K562 (cell line): ENCODE data around the gene TGFB1I1. TPM values are rescaled to one million over a fixed set of nuclear protein-coding genes. Genes with fewer than 3 reads are reported as not detected.

Experiments used
- ARID1B ChIP-seq: fragments of 450-650 bp; IDR thresholded peaks from 2 replicates; pipeline ENCODE4 v1.6.1; 2016; ENCODE audit warnings: antibody characterized with exemption, mild to moderate bottlenecking, inconsistent platforms
- E4F1 ChIP-seq: fragments of 250-450 bp; sonication (Bioruptor Pico); IDR thresholded peaks from 2 replicates; pipeline ENCODE4 v1.5.0; 2021; ENCODE audit warnings: mild to moderate bottlenecking, borderline replicate concordance
- KAT7 ChIP-seq: sonication (generic); formaldehyde crosslinking; IDR thresholded peaks from 2 replicates; pipeline ENCODE4 v1.8.0; 2022; ENCODE audit warnings: missing genetic modification reagents, mild to moderate bottlenecking, borderline replicate concordance
- PBX2 ChIP-seq, 2 experiments: IDR thresholded peaks in 1 of 2; conservative IDR thresholded peaks in 1 of 2; 2 replicates each; pipeline ENCODE4 v1.6.1; 2016; ENCODE audit warnings: low read depth in 2 of 2, mild to moderate bottlenecking in 1 of 2, missing compliant biosample characterization in 1 of 2, missing genetic modification characterization in 1 of 2, moderate library complexity in 1 of 2
- SETDB1 ChIP-seq: IDR thresholded peaks from one replicate; pipeline ENCODE4 v1.6.1; 2012; ENCODE audit warnings: low read length, control low read depth, inconsistent platforms
- TOE1 ChIP-seq, 2 experiments: fragments of 450-650 bp in 1 of 2; sonication (generic) in 1 of 2; formaldehyde crosslinking in 1 of 2; IDR thresholded peaks; 2 replicates each; pipeline versions ENCODE4 v1.7.1 to v1.8.0; 2016 to 2022; ENCODE audit warnings: borderline replicate concordance in 2 of 2, mild to moderate bottlenecking in 2 of 2, antibody characterized with exemption in 1 of 2, inconsistent platforms in 1 of 2, low read depth in 1 of 2, missing genetic modification reagents in 1 of 2, moderate library complexity in 1 of 2
- polyA plus RNA-seq, 8 experiments: library from polyadenylated mRNA; depleted of rRNA in 4 of 8; stranded (reverse) in 5 of 8; unstranded in 3 of 8; fragments of >200 nt; fragmentation: Nextera tagmentation in 2 of 8; fragmentation: Illumina TruSeq in 1 of 8; extraction: Ambion mirVana in 2 of 8; extraction: Trizol in 1 of 8; gene quantifications; 2 replicates each; pipeline versions ENCODE4 v1.2.1 to v1.2.3, GENCODE V29; 2011 to 2014; ENCODE audit warnings: inconsistent platforms in 1 of 8, missing spikeins in 1 of 8
- total RNA-seq, 7 experiments: library from RNA; depleted of rRNA in 6 of 7; stranded (reverse); fragments of >200 nt in 6 of 7; fragmentation: Illumina TruSeq in 2 of 7; extraction: Trizol in 2 of 7; gene quantifications; 2 replicates each; pipeline versions ENCODE4 v1.2.1 to v1.2.3, GENCODE V29; 2011 to 2021; ENCODE audit warnings: low replicate concordance in 1 of 7
- TF ChIP-seq, protein P1 (sequence below): fragments of 450-650 bp; IDR thresholded peaks from 2 replicates; pipeline ENCODE4 v1.6.1; 2018; ENCODE audit not compliant: partially characterized antibody

The TGFB1I1 gene
- total and polyA plus RNA-seq, 9 of the 15 experiments (the other 6 are each of a cell fraction or from before 2014, with no cell fraction given), result 0.04 to 0.91 (median 0.19) TPM

GRCh38 chr16:31453255-31454204 is 18.4 kb upstream of the TGFB1I1 start (continued):
- TF ChIP-seq PBX2 (CRISPR knock-in tag; IDR thresholded peaks at IDR 0.05; ENCODE audit: low read depth) (no peak), PBX2 (tag; conservative IDR thresholded peaks at IDR 0.05; ENCODE audit: low read depth) (peak; percentile 45), SETDB1 (no peak), E4F1 (CRISPR knock-in tag) (no peak), TOE1 (IDR thresholded peaks at IDR 0.05; ENCODE audit: borderline replicate concordance) (peak; percentile 9; the same call in 1 of the 2 replicates), TOE1 (CRISPR knock-in tag; IDR thresholded peaks at IDR 0.05; ENCODE audit: borderline replicate concordance, low read depth) (no peak), KAT7 (CRISPR knock-in tag) (no peak), ARID1B (peak; percentile 75)
- TF ChIP-seq, protein P1, sequence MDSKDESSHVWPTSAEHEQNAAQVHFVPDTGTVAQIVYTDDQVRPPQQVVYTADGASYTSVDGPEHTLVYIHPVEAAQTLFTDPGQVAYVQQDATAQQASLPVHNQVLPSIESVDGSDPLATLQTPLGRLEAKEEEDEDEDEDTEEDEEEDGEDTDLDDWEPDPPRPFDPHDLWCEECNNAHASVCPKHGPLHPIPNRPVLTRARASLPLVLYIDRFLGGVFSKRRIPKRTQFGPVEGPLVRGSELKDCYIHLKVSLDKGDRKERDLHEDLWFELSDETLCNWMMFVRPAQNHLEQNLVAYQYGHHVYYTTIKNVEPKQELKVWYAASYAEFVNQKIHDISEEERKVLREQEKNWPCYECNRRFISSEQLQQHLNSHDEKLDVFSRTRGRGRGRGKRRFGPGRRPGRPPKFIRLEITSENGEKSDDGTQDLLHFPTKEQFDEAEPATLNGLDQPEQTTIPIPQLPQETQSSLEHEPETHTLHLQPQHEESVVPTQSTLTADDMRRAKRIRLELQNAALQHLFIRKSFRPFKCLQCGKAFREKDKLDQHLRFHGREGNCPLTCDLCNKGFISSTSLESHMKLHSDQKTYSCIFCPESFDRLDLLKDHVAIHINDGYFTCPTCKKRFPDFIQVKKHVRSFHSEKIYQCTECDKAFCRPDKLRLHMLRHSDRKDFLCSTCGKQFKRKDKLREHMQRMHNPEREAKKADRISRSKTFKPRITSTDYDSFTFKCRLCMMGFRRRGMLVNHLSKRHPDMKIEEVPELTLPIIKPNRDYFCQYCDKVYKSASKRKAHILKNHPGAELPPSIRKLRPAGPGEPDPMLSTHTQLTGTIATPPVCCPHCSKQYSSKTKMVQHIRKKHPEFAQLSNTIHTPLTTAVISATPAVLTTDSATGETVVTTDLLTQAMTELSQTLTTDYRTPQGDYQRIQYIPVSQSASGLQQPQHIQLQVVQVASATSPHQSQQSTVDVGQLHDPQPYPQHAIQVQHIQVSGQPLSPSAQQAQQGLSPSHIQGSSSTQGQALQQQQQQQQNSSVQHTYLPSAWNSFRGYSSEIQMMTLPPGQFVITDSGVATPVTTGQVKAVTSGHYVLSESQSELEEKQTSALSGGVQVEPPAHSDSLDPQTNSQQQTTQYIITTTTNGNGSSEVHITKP, result peak; percentile 31
